Adrenal gland (tissue), 5 donors: ENCODE results near the gene NDST1.

Source experiments
- POLR2A ChIP-seq, 2 donors: fragments of 450-650 bp; IDR thresholded peaks; one replicate each; pipeline ENCODE4 v1.6.1; 2017; ENCODE audit warnings: antibody characterized with exemption in 2 of 2, mild to moderate bottlenecking in 2 of 2, moderate library complexity in 1 of 2
- TF ChIP-seq, protein P1 (sequence below), 6 experiments: fragments of 450-650 bp in 4 of 6; fragments of 200-600 bp in 2 of 6; sonication (generic) in 1 of 6; IDR thresholded peaks; 1 replicate in 5 of 6; 2 replicates in 1 of 6; pipeline versions ENCODE4 v1.5.1 to v1.8.0; 2016 to 2021; ENCODE audit warnings: antibody characterized with exemption in 6 of 6, mild to moderate bottlenecking in 2 of 6, moderate library complexity in 1 of 6
- donor health status: DM: no; HTN: no; CAD: no.

DNA sequence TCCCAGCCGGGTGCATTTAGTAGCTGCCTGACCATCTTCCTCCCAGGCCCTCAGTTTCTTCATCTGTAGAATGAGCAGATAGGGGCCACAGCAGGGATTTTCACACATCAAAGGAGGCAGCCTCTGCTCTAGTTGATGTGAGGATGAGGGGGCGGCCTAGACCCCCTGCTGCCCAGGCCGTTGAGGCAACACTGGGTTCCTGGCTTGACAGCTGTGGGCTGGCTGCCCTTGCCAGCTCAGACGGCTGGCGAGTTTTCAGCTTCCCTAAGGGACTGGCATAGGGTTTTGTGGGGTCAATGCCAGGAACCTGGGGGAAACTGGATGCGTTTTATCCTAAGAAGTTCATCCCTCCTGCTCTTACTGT is 49.6 kb downstream of the NDST1 start:
- TF ChIP-seq, protein P1, sequence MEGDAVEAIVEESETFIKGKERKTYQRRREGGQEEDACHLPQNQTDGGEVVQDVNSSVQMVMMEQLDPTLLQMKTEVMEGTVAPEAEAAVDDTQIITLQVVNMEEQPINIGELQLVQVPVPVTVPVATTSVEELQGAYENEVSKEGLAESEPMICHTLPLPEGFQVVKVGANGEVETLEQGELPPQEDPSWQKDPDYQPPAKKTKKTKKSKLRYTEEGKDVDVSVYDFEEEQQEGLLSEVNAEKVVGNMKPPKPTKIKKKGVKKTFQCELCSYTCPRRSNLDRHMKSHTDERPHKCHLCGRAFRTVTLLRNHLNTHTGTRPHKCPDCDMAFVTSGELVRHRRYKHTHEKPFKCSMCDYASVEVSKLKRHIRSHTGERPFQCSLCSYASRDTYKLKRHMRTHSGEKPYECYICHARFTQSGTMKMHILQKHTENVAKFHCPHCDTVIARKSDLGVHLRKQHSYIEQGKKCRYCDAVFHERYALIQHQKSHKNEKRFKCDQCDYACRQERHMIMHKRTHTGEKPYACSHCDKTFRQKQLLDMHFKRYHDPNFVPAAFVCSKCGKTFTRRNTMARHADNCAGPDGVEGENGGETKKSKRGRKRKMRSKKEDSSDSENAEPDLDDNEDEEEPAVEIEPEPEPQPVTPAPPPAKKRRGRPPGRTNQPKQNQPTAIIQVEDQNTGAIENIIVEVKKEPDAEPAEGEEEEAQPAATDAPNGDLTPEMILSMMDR (IDR thresholded peaks at IDR 0.05): no peak
- no peak for TF ChIP-seq POLR2A (IDR thresholded peaks at IDR 0.05)
